Measurements from ENCODE around the gene OSBPL10.

- no peak for TF ChIP-seq CTCF (IDR thresholded peaks at IDR 0.05; ENCODE audit: insufficient read depth, low read depth, low read length)
- TF ChIP-seq EZH2 (IDR thresholded peaks at IDR 0.05; ENCODE audit: insufficient read depth, low read length): no peak
Measured at GRCh38 chr3:31695280-31696008, 285.6 kb downstream of the OSBPL10 start.

Measured in astrocyte (in vitro differentiated cells and primary cell).